ENCODE results near the gene RNF32.
A peak's percentile ranks its signal among the peaks of the same experiment; 100 is the strongest.
"Not testable (repeated sequence)": the region's sequence is repeated elsewhere in the genome, so short reads cannot be mapped to it uniquely, and the experiment has no call there.

Gene RNF32

GRCh38 chr7:156614434-156615264, 25.9 kb upstream of the RNF32 start:
- TF ChIP-seq CTCF (conservative IDR thresholded peaks at IDR 0.05; ENCODE audit: low read depth, low read length): no peak
- no peak for DNase-seq (ENCODE audit: low read depth)
- no peak overlapping the region for H3K4me3 ChIP-seq (ENCODE audit: low read length)

GRCh38 chr7:156616269-156617202, 24.0 kb upstream of the RNF32 start:
- no peak for TF ChIP-seq CTCF (conservative IDR thresholded peaks at IDR 0.05; ENCODE audit: low read depth, low read length)
- peak overlapping the region; percentile 28 for H3K4me3 ChIP-seq (ENCODE audit: low read length)
- DNase-seq (ENCODE audit: low read depth): no peak

- DNase-seq (ENCODE audit: low read depth): no peak
- no peak for TF ChIP-seq CTCF (conservative IDR thresholded peaks at IDR 0.05; ENCODE audit: low read depth, low read length)
- no peak overlapping the region for H3K4me3 ChIP-seq (ENCODE audit: low read length)
Measured at GRCh38 chr7:156617215-156617614, 23.4 kb upstream of the RNF32 start.

- no peak for DNase-seq (ENCODE audit: low read depth)
- no peak overlapping the region for H3K4me3 ChIP-seq (ENCODE audit: low read length)
- no peak for TF ChIP-seq CTCF (conservative IDR thresholded peaks at IDR 0.05; ENCODE audit: low read depth, low read length)
Measured at GRCh38 chr7:156618078-156618779, 22.3 kb upstream of the RNF32 start.

- no peak for DNase-seq (ENCODE audit: low read depth)
- no peak for TF ChIP-seq CTCF (conservative IDR thresholded peaks at IDR 0.05; ENCODE audit: low read depth, low read length)
- H3K4me3 ChIP-seq (ENCODE audit: low read length): no peak overlapping the region
Measured at GRCh38 chr7:156618780-156619367, 21.7 kb upstream of the RNF32 start.

GRCh38 chr7:156619488-156620290, 20.9 kb upstream of the RNF32 start:
- not testable (repeated sequence) for H3K4me3 ChIP-seq (ENCODE audit: low read length); DNase-seq (ENCODE audit: low read depth)

Data from retinal pigment epithelial cell (primary cell).